SJSA1 (cell line): ENCODE measurements around the gene MSTO1. TPM values are rescaled to one million over a fixed set of nuclear protein-coding genes. Genes with fewer than 3 reads are reported as not detected.

Experiments used
- total RNA-seq: library from RNA; depleted of rRNA; stranded (reverse); fragments of >200 nt; shearing (Covaris generic); gene quantifications from 2 replicates; pipeline ENCODE4 v1.2.3, GENCODE V29; 2014; rRNA removed

The MSTO1 gene
- total RNA-seq, 1 experiment from 2014 or later = 34.0 TPM

Other genes starting within 250 kb of the MSTO1 start
- 14.7 and 23.0 TPM in 2 replicates for gene ASH1L, start 47.4 kb upstream of the MSTO1 start, total RNA-seq
- 46.5 and 48.9 TPM in 2 replicates for gene YY1AP1, start 78.6 kb downstream of the MSTO1 start, total RNA-seq
- 34.3 and 52.6 TPM in 2 replicates for gene DAP3, start 78.9 kb downstream of the MSTO1 start, total RNA-seq
- 14.6 and 22.7 TPM in 2 replicates for gene GON4L, start 247.0 kb downstream of the MSTO1 start, total RNA-seq
- 6.3 and 6.9 TPM in 2 replicates for gene SYT11, start 249.3 kb downstream of the MSTO1 start, total RNA-seq